MM.1S (cell line): ENCODE data around the gene NOPCHAP1.

ENCODE experiments used
- DNase-seq: peaks from one replicate; pipeline ENCODE4 v3.0.0-alpha.2; 2015
- H2AFZ ChIP-seq: fragments of 300-600 bp; sonication (generic); 2 replicates; pipeline ENCODE4 v1.6.0; 2016; ENCODE audit warnings: antibody characterized with exemption, low read length
- H3F3A ChIP-seq: fragments of 300-600 bp; sonication (generic); 2 replicates; pipeline ENCODE4 v1.6.1; 2016; ENCODE audit warnings: mild to moderate bottlenecking, antibody characterized with exemption, low read length, moderate library complexity, mixed read lengths; ENCODE audit not compliant: insufficient read depth
- H3K27ac ChIP-seq: fragments of 300-600 bp; sonication (generic); 2 replicates; pipeline ENCODE4 v1.5.1; 2016; ENCODE audit warnings: mild to moderate bottlenecking, low read length
- H3K27me3 ChIP-seq: fragments of 300-600 bp; sonication (generic); replicated peaks from 2 replicates; pipeline ENCODE4 v1.6.0; 2016; ENCODE audit warnings: low read length; ENCODE audit not compliant: insufficient read depth
- H3K36me3 ChIP-seq: fragments of 300-600 bp; sonication (generic); replicated peaks from 2 replicates; pipeline ENCODE4 v1.6.1; 2016; ENCODE audit warnings: mild to moderate bottlenecking, low read length, mixed read lengths; ENCODE audit not compliant: insufficient read depth
- H3K4me1 ChIP-seq: fragments of 300-600 bp; sonication (generic); 2 replicates; pipeline ENCODE4 v1.6.1; 2016; ENCODE audit warnings: low read length, mixed read lengths
- H3K4me2 ChIP-seq: fragments of 300-600 bp; sonication (generic); 2 replicates; pipeline ENCODE4 v1.6.0; 2016; ENCODE audit warnings: low read depth, low read length
- H3K4me3 ChIP-seq: fragments of 300-600 bp; sonication (generic); 2 replicates; pipeline ENCODE4 v1.5.1; 2016; ENCODE audit warnings: low read length, mixed read lengths
- H3K79me2 ChIP-seq: fragments of 300-600 bp; sonication (generic); 2 replicates; pipeline ENCODE4 v1.6.1; 2016; ENCODE audit warnings: mixed run types, low read length, mixed read lengths
- H3K9ac ChIP-seq: fragments of 300-600 bp; sonication (generic); 2 replicates; pipeline ENCODE4 v1.6.1; 2016; ENCODE audit warnings: low read length, mixed read lengths
- H3K9me2 ChIP-seq: fragments of 300-600 bp; sonication (generic); replicated peaks from 2 replicates; pipeline ENCODE4 v1.6.1; 2016; ENCODE audit warnings: mild to moderate bottlenecking, low read length, mixed read lengths; ENCODE audit not compliant: insufficient read depth
- H3K9me3 ChIP-seq: fragments of 300-600 bp; sonication (generic); replicated peaks from 2 replicates; pipeline ENCODE4 v1.6.1; 2016; ENCODE audit warnings: mild to moderate bottlenecking, low read length, mixed read lengths; ENCODE audit not compliant: insufficient read depth
- H4K20me1 ChIP-seq: fragments of 300-600 bp; sonication (generic); 2 replicates; pipeline ENCODE4 v1.6.1; 2016; ENCODE audit warnings: mild to moderate bottlenecking, low read length, moderate library complexity, mixed read lengths; ENCODE audit not compliant: insufficient read depth
- CTCF ChIP-seq: fragments of 300-600 bp; sonication (generic); IDR thresholded peaks from 2 replicates; pipeline ENCODE4 v1.5.1; 2016; ENCODE audit warnings: antibody characterized with exemption, low read length, mixed read lengths
- EZH2 ChIP-seq: fragments of 300-600 bp; sonication (generic); optimal IDR thresholded peaks from 2 replicates; pipeline ENCODE3; 2017; ENCODE audit warnings: low read depth, mild to moderate bottlenecking, antibody characterized with exemption, low read length, mixed read lengths
- EZH2phosphoT487 ChIP-seq: fragments of 300-600 bp; sonication (generic); IDR thresholded peaks from 2 replicates; pipeline ENCODE4 v1.6.1; 2018; ENCODE audit warnings: antibody characterized with exemption, low read length

The NOPCHAP1 gene

GRCh38 chr12:104958001-104958804 is 27.9 kb upstream of the NOPCHAP1 start, which contains the start of gene SLC41A2:
Gene SLC41A2 (minus strand): TSS chr12:104958290. CDS start chr12:104928527, 29,763 bp downstream.
- Histone ChIP-seq H3K4me3 (peak within 1 kb of the TSS; percentile 91), H3K9ac (peak within 1 kb of the TSS; percentile 91), H4K20me1 (no peaks in the 10 kb centered on the region), H3K36me3 (no peaks in the 10 kb centered on the region), H3K27me3 (no peaks in the 10 kb centered on the region), H3K27ac (peak within 1 kb of the TSS; percentile 93), H3K4me2 (peak within 1 kb of the TSS; percentile 93), H3K9me3 (no peaks in the 10 kb centered on the region), H3K4me1 (peaks cover 22% of the 10 kb centered on the region), H3K9me2 (no peaks in the 10 kb centered on the region), H2AFZ (peak within 1 kb of the TSS; percentile 84), H3K79me2 (peaks cover 34% of the 10 kb centered on the region), H3F3A (peaks cover 17% of the 10 kb centered on the region)
- TF ChIP-seq EZH2 (no peak), EZH2phosphoT487 (no peak), CTCF (no peak)
- peak; percentile 96 for DNase-seq

GRCh38 chr12:104958805-104959334 is 27.2 kb upstream of the NOPCHAP1 start:
- no peaks in the 10 kb centered on the region for H3K36me3 ChIP-seq
- peak overlapping the region; percentile 67 for H3K4me2 ChIP-seq
- TF ChIP-seq EZH2 (no peak), CTCF (peak; percentile 71), EZH2phosphoT487 (no peak)
- peak overlapping the region; percentile 91; the same call in 1 of the 2 replicates for H3K9ac ChIP-seq
- H3K4me3 ChIP-seq = peak overlapping the region; percentile 75
- DNase-seq = no peak
- peak overlapping the region; percentile 93; the same call in 1 of the 2 replicates for H3K27ac ChIP-seq
- H3K9me2 ChIP-seq = no peaks in the 10 kb centered on the region
- peaks cover 22% of the 10 kb centered on the region for H3K4me1 ChIP-seq
- no peaks in the 10 kb centered on the region for H3K9me3 ChIP-seq
- peak overlapping the region; percentile 61 for H2AFZ ChIP-seq
- peaks cover 17% of the 10 kb centered on the region for H3F3A ChIP-seq
- no peaks in the 10 kb centered on the region for H3K27me3 ChIP-seq
- peaks cover 31% of the 10 kb centered on the region for H3K79me2 ChIP-seq
- no peaks in the 10 kb centered on the region for H4K20me1 ChIP-seq

GRCh38 chr12:104959335-104959841 is 26.7 kb upstream of the NOPCHAP1 start:
- H3K36me3 ChIP-seq = no peaks in the 10 kb centered on the region
- no peaks in the 10 kb centered on the region for H4K20me1 ChIP-seq
- H3K4me3 ChIP-seq = peak overlapping the region; percentile 75
- H3K4me2 ChIP-seq = peak overlapping the region; percentile 67
- no peaks in the 10 kb centered on the region for H3K9me3 ChIP-seq
- peaks cover 22% of the 10 kb centered on the region for H3K4me1 ChIP-seq
- no peaks in the 10 kb centered on the region for H3K27me3 ChIP-seq
- H3K27ac ChIP-seq = peak overlapping the region; percentile 93; the same call in 1 of the 2 replicates
- no peak for DNase-seq
- peak overlapping the region; percentile 91; the same call in 1 of the 2 replicates for H3K9ac ChIP-seq
- no peaks in the 10 kb centered on the region for H3K9me2 ChIP-seq
- H3K79me2 ChIP-seq = peaks cover 26% of the 10 kb centered on the region
- H3F3A ChIP-seq = peaks cover 17% of the 10 kb centered on the region
- H2AFZ ChIP-seq = peak overlapping the region; percentile 61
- no peak for TF ChIP-seq CTCF
- TF ChIP-seq EZH2 = no peak
